OCI-LY1 (cell line): Measurements from ENCODE around the gene FANCC.
"Not testable (repeated sequence)": the region's sequence is repeated elsewhere in the genome, so short reads cannot be mapped to it uniquely, and the experiment has no call there.

Source experiments
- H2AFZ ChIP-seq: fragments of 200-600 bp; sonication (generic), shearing (Covaris generic); 2 replicates; pipeline ENCODE4 v1.6.0; 2014; ENCODE audit warnings: antibody characterized with exemption, mild to moderate bottlenecking, low read length
- H3F3A ChIP-seq: fragments of 200-600 bp; sonication (generic), shearing (Covaris generic); 2 replicates; pipeline ENCODE4 v1.6.0; 2014; ENCODE audit warnings: mild to moderate bottlenecking, antibody characterized with exemption, low read length, moderate library complexity; ENCODE audit not compliant: insufficient read depth
- H3K27ac ChIP-seq: fragments of 200-600 bp; sonication (generic); 2 replicates; pipeline ENCODE4 v1.5.1; 2014; ENCODE audit warnings: low read length, mixed run types, mild to moderate bottlenecking, low read depth; ENCODE audit not compliant: poor library complexity, severe bottlenecking
- H3K27me3 ChIP-seq: fragments of 200-600 bp; sonication (generic); 2 replicates; pipeline ENCODE4 v1.6.0; 2014; ENCODE audit warnings: antibody characterized with exemption, mild to moderate bottlenecking, low read length, moderate library complexity; ENCODE audit not compliant: insufficient read depth
- H3K36me3 ChIP-seq: fragments of 200-600 bp; sonication (generic); 2 replicates; pipeline ENCODE4 v1.6.1; 2014; ENCODE audit warnings: mild to moderate bottlenecking, antibody characterized with exemption, low read length, moderate library complexity, mixed read lengths; ENCODE audit not compliant: insufficient read depth
- H3K4me1 ChIP-seq: fragments of 200-600 bp; sonication (generic); 2 replicates; pipeline ENCODE4 v1.5.1; 2014; ENCODE audit warnings: mild to moderate bottlenecking, low read length, moderate library complexity; ENCODE audit not compliant: insufficient read depth, severe bottlenecking
- H3K4me2 ChIP-seq: fragments of 200-600 bp; sonication (generic), shearing (Covaris generic); 2 replicates; pipeline ENCODE4 v1.6.1; 2014; ENCODE audit warnings: low read length
- H3K4me3 ChIP-seq: fragments of 200-600 bp; sonication (generic); 2 replicates; pipeline ENCODE4 v1.5.1; 2014; ENCODE audit warnings: low read length, low read depth, mild to moderate bottlenecking, mixed read lengths; ENCODE audit not compliant: poor library complexity, severe bottlenecking
- H3K79me2 ChIP-seq: fragments of 200-600 bp; shearing (Covaris generic); 2 replicates; pipeline ENCODE4 v1.6.1; 2016; ENCODE audit warnings: mixed run types, low read length, mixed read lengths; ENCODE audit not compliant: insufficient read depth
- H3K9ac ChIP-seq: fragments of 200-600 bp; sonication (generic), shearing (Covaris generic); 2 replicates; pipeline ENCODE4 v1.6.1; 2014; ENCODE audit warnings: mild to moderate bottlenecking, low read length, mixed read lengths
- H3K9me2 ChIP-seq: fragments of 200-600 bp; sonication (generic), shearing (Covaris generic); 2 replicates; pipeline ENCODE4 v1.6.1; 2014; ENCODE audit warnings: low read depth, mild to moderate bottlenecking, low read length, mixed read lengths
- H3K9me3 ChIP-seq: fragments of 200-600 bp; shearing (Covaris generic); 2 replicates; pipeline ENCODE4 v1.6.1; 2014; ENCODE audit warnings: low read length, mixed read lengths
- H4K20me1 ChIP-seq: fragments of 200-600 bp; sonication (generic), shearing (Covaris generic); 2 replicates; pipeline ENCODE4 v1.6.0; 2016; ENCODE audit warnings: mild to moderate bottlenecking, low read length; ENCODE audit not compliant: insufficient read depth
- CTCF ChIP-seq: fragments of 200-600 bp; sonication (generic), shearing (Covaris generic); IDR thresholded peaks from 2 replicates; pipeline ENCODE4 v1.5.1; 2017; ENCODE audit warnings: mild to moderate bottlenecking, antibody characterized with exemption, low read length, moderate library complexity, mixed read lengths
- EZH2 ChIP-seq: fragments of 200-600 bp; sonication (generic), shearing (Covaris generic); IDR thresholded peaks from 2 replicates; pipeline ENCODE4 v1.8.0; 2017; ENCODE audit warnings: borderline replicate concordance, mixed run types, mild to moderate bottlenecking, antibody characterized with exemption, low read length, moderate library complexity, mixed read lengths

FANCC gene

GRCh38 chr9:95332860-95333259, 15.4 kb upstream of the FANCC start:
- Histone ChIP-seq H3K4me3 (no peak overlapping the region), H3K9me3 (peaks cover 15% of the 10 kb centered on the region; the same call in 1 of the 2 replicates)
- TF ChIP-seq EZH2 (no peak), CTCF (no peak)

GRCh38 chr9:95330720-95331404, 13.4 kb upstream of the FANCC start:
- Histone ChIP-seq H3F3A (no peaks in the 10 kb centered on the region), H3K9me3 (peaks cover 7% of the 10 kb centered on the region), H3K27ac (no peak overlapping the region), H3K27me3 (no peaks in the 10 kb centered on the region), H3K9me2 (no peaks in the 10 kb centered on the region), H3K79me2 (no peaks in the 10 kb centered on the region), H2AFZ (no peak overlapping the region), H3K36me3 (no peaks in the 10 kb centered on the region; the same call in 1 of the 2 replicates), H3K4me3 (no peak overlapping the region), H3K9ac (no peak overlapping the region), H3K4me2 (no peak overlapping the region), H4K20me1 (no peaks in the 10 kb centered on the region), H3K4me1 (peaks cover 8% of the 10 kb centered on the region)
- no peak for TF ChIP-seq EZH2
- TF ChIP-seq CTCF, result no peak

More at GRCh38 chr9:95332860-95333259, 15.4 kb upstream of the FANCC start:
- H3K9me2 ChIP-seq, result no peaks in the 10 kb centered on the region
- no peaks in the 10 kb centered on the region for H3K27me3 ChIP-seq
- H3K4me1 ChIP-seq, result peaks cover 8% of the 10 kb centered on the region
- H2AFZ ChIP-seq, result no peak overlapping the region
- H3K9ac ChIP-seq, result no peak overlapping the region
- H3K36me3 ChIP-seq, result no peaks in the 10 kb centered on the region; the same call in 1 of the 2 replicates
- no peaks in the 10 kb centered on the region for H3F3A ChIP-seq
- no peaks in the 10 kb centered on the region for H3K79me2 ChIP-seq
- H3K27ac ChIP-seq, result no peak overlapping the region
- H3K4me2 ChIP-seq, result no peak overlapping the region
- H4K20me1 ChIP-seq, result no peaks in the 10 kb centered on the region

- H3K4me3 ChIP-seq, H3K4me2 ChIP-seq, H3F3A ChIP-seq, H2AFZ ChIP-seq, H3K36me3 ChIP-seq, H3K27me3 ChIP-seq, H3K9me3 ChIP-seq, H3K79me2 ChIP-seq, H3K27ac ChIP-seq, H4K20me1 ChIP-seq, H3K4me1 ChIP-seq, H3K9ac ChIP-seq, H3K9me2 ChIP-seq: not testable (repeated sequence)
Measured at GRCh38 chr9:95329061-95329460, 11.6 kb upstream of the FANCC start.

- Histone ChIP-seq H3K4me1 (peaks cover 8% of the 10 kb centered on the region), H3K9me3 (peaks cover 9% of the 10 kb centered on the region), H2AFZ (no peak overlapping the region), H3K4me3 (no peak overlapping the region), H3K79me2 (no peaks in the 10 kb centered on the region), H4K20me1 (no peaks in the 10 kb centered on the region), H3K27me3 (no peaks in the 10 kb centered on the region), H3K36me3 (no peaks in the 10 kb centered on the region; the same call in 1 of the 2 replicates), H3F3A (no peaks in the 10 kb centered on the region), H3K27ac (no peak overlapping the region), H3K9me2 (no peaks in the 10 kb centered on the region), H3K4me2 (no peak overlapping the region), H3K9ac (no peak overlapping the region)
- TF ChIP-seq CTCF (no peak), EZH2 (no peak)
Measured at GRCh38 chr9:95327239-95327865, 9.8 kb upstream of the FANCC start.
